Cortex of kidney (tissue), 1 donor: ENCODE results near the gene CCM2.

Experiments
- DNase-seq: peaks from one replicate; lab custom pipeline; 2025; lab: John Stamatoyannopoulos, UW

The CCM2 gene

GRCh38 chr7:45000093-45001032, at the start of gene CCM2:
CCM2 (plus strand) TSS chr7:45000201; CDS start chr7:45000334, 133 bp downstream.
- DNase-seq: no peak

DNA sequence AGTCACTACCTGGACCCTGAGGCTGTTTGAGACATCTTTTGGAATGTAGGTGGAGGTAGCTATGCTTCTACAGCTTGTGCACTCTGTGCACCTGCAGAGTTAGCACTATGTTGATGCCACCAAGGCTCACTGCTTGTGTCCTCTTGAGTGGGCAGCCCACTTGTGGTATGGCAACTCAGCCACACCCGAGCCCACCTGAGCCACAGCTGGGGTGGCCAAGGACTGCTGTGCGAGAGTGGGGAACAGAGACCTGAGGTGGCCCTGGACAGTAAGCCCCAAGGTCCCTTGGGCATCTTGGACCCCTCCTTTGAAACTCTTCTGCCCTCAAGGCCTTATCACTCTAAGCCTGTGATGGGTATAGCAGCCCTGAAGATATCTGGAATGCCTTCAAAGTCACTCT, 46.8 kb upstream of the CCM2 start:
- DNase-seq: no peak

GRCh38 chr7:44955733-44956132, 44.3 kb upstream of the CCM2 start:
- DNase-seq: no peak

DNA sequence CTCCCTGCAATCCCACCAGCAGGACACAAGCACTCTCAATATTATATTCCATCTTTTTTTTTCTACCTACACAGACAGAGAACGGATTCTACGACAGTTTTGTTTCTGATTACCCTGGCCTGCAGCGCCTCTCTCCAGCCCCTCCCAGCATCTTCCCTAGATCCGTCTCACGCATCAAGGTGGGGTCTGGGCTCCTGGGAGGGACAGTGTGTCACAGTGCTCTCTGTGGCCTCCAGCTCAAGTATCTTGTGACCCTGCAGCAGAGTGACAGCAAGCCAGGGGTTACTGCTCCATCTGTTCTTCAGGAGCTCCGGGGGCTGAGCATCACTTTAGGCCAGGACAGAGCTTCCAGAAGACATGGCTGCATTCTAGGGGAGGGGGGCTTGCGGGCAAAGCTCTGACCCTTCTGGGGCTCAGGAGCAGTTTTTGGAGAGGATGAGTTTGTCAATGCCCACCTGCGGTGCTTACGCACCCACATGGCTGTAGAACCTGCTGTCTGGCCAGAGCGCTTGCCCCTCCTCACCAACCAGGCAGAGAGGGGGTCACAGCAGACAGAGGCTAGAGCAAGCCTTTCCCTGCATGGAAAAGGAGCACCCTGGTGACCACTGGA, 43.7 kb upstream of the CCM2 start:
- no peak for DNase-seq

DNA sequence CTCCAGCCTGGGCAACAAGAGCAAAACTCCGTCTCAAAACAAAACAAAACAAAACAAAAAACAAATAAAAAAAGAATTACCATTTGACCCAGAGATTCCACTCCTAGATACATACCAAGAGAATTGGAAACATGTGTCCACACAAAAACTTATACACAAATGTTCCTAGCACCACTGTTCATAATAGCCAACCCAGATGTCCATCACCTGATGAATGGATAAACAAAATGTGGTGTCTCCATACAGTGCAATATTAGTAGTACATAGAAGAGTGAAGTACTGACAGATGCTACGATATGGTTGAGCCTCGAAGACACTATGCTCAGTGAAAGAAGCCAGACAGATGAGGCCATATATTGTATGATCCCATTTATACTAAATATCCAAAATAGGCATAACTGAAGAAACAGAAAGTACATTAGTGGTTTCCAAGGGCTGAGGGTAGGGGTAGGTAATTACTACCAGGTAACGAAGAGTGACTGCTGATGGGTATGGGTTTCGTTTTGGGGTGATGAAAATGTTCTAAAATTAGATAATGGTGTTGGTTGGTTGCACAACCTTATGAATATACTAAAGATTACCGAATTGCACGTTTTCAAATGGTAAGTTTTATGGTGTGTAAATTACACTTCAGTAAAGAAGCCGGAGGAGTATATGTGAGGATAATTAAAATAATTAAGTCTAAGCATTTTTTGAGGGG, 41.2 kb upstream of the CCM2 start:
- no peak for DNase-seq

DNA sequence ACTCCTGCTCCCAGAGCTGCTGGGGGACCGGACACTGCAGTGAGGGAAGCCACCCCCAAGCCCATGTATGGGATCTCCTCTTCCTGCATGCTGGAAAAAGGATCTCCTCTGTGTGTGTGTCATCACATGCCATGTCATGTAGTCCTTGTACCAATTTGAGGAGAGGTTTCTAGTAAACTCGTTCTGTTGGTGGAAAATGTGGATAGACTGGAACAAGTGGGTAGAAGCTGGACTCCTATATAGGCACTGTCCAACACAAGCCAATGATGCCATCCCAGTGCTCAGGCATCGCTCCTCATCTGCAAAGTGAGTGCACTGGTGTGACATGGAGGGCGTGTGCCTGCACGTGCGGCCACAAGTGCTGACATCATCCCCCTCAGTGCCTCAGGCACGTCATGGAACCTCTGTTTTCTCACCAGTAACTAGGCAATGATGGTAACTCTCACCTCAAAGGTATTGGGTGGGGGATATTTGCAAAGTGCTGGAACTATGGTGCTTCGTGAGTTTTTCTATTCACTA, 40.5 kb upstream of the CCM2 start:
- DNase-seq: no peak

GRCh38 chr7:44960011-44960580, 39.9 kb upstream of the CCM2 start:
- DNase-seq: no peak

DNA sequence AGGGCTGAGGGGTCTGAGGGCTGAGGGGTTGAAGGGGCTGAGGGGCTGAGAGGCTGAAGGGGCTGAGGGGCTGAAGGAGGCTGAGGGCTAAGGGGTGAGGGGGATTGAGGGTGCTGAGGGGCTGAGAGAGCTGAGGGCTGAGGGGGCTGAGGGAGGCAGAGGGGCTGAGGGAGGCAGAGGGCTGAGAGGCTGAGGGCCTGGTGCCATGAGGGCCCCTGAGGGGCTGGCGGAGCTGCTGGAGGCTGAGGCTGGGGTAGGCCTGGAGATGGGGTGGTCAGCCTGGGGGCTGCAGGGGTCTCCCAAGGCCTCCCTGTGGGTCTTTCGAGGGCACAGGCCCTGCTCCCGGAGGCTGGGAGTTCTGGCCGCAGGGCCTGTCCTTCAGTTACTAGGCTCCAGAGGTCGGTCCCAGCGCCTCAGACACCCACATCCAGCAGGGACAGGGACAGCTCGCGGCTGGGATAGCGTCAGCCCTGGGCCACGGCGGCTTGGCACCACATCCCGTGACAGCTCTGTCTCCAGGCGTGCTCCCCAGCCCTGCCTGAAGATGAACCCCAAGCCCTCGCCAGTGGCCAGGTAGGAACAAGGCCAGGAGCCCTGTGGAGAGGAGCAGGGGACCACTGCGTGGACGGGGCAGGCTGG, 38.0 kb upstream of the CCM2 start:
- no peak for DNase-seq

DNA sequence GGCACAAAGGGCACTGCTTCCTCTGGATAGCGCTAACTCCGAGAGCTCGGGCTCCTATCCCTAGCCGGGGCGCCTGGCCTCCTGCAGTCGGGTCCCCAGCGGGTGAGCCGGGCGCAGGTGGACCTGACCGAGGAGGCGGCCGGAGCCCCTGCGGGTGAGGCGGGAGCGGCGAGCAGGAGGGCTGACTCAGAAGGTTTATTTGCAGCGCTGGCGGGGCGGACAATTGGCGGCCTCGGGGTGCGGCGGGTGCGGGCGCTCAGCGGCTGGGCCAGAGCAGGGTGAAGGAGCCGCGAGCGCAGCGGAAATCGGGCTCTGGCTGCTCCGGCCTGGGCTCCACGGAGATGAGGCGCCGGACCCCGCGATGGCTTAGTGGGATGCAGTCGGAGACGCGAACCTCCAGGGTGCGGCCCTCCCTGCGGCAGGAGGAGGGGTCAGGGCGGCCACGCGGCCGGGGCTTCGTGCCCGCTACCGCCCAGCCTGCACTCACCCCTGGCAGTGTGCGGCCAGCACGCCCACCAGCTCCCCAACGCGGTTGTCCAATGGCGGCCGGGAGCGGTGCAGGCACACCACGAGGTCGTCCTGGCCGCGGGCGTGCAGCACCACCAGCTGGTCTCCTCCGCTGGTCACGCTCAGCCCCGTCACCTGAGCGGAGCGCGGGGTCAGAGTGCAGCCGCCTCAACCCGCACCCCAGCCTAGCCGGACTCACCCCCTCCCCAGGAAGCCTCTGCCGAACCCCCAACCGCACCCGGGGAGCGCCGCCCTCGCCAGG, 37.3 kb upstream of the CCM2 start:
- DNase-seq: no peak

GRCh38 chr7:44963364-44964290, 36.4 kb upstream of the CCM2 start:
- no peak for DNase-seq

- no peak for DNase-seq
Measured at GRCh38 chr7:44964384-44964830, 35.6 kb upstream of the CCM2 start.

DNA sequence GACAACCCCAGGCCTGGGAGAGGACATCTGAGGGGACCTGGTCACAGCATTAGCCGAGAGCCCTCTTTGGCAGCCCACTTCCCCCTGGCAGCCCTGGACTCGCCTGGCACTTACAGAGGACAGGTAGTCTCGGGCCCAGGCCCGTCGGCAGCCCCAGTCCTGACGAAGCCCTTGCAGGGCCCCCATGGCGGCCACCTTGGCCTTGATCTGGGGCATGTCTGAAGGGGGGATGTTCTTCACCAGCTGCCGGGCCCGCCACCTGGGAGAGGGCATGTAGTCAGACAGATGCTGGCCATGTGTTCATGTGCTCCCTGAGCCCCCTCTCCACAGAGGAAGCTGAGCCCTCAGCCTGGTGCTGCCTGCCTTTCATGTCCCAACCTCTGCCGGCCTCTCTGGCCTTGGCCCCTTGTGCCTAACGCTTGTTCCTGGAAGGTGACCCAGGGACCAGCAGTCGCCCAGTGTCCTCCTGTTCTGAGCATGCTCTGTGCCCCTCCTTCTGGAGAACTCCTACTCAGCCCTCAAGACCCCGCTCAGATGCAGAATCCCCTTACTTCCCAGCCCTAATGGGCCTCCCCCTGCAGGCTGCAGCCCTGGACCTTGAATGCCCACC, 35.1 kb upstream of the CCM2 start:
- no peak for DNase-seq

DNA sequence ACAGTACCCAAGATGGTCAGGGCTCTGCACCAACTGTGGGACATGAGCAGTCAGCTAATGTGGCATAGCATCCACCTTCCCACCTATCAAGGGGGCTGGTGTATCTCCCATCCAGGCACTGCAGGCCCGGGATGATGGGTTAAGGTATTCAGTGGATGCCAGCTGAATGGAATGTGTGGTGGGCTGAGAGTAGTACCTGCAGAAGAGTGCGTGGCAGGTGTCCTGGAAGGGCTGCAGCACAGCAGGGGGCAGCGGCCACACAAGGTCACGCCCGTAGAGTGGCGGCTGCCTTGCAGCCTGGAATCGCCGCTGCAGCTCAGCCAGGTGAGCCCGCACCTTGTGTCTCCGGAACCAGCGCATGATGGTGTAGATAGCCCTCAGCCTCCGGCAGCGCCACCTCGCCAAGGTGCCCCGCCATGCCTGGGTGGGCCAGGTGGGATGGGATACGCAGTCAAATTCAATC, 34.5 kb upstream of the CCM2 start:
- DNase-seq: no peak

DNA sequence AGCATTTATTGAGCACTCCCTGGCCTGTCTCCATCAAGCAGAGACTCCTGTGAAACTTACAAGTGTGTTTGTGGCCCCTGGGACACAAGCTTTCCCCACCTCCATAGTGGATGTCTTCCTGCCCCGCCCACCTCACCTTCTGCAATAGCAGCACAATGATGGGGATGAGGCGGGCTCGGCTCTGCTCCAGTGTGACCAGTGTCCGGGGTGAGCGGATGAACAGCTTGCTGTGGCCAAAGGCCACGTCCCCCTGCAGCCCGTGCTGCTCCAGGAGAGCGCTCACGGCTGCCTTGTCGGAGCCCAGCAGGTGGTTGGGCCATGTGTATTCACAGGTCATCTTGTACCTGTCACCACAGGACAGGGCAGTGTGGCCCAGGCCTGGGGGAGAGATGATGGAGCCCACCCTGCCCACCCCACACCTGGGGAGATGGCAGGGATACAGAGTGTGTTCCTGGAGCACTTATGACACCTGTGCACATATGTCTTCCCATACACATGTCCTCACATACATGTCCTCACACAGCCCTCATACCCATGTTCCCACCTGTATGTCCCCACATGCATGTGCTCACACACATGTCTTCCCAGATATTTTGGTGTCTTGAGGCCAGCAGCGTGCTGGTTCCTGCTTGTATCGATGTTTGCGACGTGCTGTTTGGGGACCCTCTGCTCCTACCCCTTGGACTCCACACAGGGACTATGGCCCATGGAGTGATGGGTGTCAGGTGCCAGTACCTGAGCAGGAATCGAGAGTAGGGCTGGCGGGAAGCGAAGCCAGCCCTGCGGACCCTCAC, 33.9 kb upstream of the CCM2 start:
- DNase-seq: no peak

DNA sequence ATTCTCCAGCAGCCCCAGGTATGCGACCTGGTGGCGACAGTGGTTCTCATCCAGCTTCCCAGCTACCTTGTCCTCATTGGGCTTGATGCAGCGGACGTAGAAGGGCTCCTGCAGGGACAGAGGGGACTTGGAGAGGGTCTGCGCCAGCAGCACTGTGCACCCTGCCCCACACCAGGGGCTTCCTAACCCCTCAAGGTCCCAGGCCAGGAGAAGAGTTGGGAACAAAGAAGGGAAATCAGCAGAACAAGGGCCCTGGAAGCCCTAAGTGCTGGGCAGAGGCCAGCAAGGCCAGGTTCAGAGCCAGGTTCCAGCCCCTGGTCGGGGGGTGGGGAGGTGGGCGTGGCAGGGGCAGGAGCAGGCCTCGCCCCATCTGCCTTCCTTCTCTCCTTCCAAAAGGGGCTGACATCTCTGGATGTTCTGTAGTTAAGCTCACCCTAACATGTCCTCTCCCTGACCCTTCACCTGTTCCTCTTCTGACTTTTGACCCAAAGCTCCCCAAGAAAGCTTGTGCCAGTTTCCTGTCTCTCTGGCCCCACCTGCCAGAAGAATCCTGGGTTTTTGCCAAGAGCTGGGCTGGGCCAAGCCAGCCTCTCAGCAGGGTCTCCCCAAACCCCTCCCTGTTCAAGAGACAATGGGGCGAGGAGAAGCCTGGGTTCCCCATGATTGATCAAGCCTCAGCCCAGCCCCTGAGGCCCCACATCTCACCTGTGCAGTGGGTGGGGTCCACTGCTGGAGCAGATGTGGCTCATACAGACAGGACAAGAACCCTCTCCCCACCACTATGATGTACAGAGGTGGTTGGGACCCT, 33.1 kb upstream of the CCM2 start:
- DNase-seq: no peak

GRCh38 chr7:44967571-44968446, 32.2 kb upstream of the CCM2 start:
- no peak for DNase-seq
